Measurements from ENCODE around the gene PTPRA. TPM values are rescaled to one million over a fixed set of nuclear protein-coding genes. Genes with fewer than 3 reads are reported as not detected.

The PTPRA gene
- total and polyA plus RNA-seq, 9 of the 15 experiments (the other 6 are each of a cell fraction or from before 2014, with no cell fraction given): 3.4 to 80.5 (median 28.0) TPM

DNA sequence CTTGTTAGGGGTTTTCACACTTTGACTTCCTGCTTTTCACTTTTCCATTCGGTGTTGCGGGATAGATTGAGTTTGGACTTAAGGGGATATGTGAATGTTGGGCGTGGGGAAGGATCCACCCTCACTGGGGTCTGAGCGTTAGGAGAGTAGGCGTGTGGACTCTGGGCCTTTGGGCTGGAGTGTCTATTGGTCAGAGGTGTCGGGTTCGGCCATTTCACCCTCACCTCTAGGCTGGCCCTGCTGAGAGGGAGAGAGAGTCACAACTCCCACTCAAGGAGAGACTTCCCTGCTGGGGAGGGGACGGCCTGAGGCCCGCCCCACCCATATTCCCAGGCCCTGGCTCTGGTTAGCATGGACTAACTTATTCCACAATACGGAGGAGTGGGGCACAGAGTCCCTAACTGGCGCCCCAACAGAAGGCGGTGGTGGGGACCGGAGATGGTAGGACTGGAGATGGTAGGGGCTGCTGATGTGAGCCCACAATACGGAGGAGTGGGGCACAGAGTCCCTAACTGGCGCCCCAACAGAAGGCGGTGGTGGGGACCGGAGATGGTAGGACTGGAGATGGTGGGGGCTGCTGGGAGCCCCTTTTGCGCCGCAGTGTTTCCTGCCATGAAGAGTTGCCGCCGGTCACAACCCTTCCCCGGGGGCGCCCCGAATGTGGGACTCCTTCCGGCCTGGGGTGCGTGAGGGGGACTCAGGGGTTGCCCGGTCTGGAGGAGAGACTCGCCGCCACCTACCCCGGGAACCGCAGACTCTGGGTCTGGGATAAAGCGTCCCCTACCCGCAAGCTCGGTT, 1.4 kb upstream of the PTPRA start:
- ATAC-seq: peak; percentile 36
- H4K20me1 ChIP-seq (replicated peaks; ENCODE audit: control insufficient read depth, insufficient read depth, low read length): peaks cover 5% of the 10 kb centered on the region; the same call in 1 of the 2 replicates
- H3K27ac ChIP-seq (ENCODE audit: extremely low read depth, low read depth, low read length): peak overlapping the region; percentile 95
- DNase-seq (ENCODE audit: extremely low read depth in 1 of 4, low spot score in 3 of 4): peak; percentile 33 to 64 (median 50)
- H3K9me1 ChIP-seq (ENCODE audit: control insufficient read depth, insufficient read depth, low read length): no peaks in the 10 kb centered on the region
- intact Hi-C loops (cut with micrococcal nuclease) (loop anchor here (5.0 kb wide), 1 partner anchor 130 kb away; no protein-coding TSS in a partner anchor), in situ Hi-C loops (cut with MboI) (no loop called here)
- H3K9me3 ChIP-seq (replicated peaks; ENCODE audit: control insufficient read depth, insufficient read depth, low read depth, low read length): no peaks in the 10 kb centered on the region
- H3K36me3 ChIP-seq (ENCODE audit: control insufficient read depth, insufficient read depth, low read length): peaks cover 14% of the 10 kb centered on the region; the same call in 2 of the 3 replicates
- BruUV-seq (replicated peaks): no TSS peak
- 36% methylated on average over 21 of the region's 34 CpGs for WGBS (ENCODE audit: insufficient coverage, low coverage, missing lambda C conversion rate)
- H3K4me1 ChIP-seq (replicated peaks in 1 of 2; ENCODE audit: control insufficient read depth in 2 of 2, insufficient read depth in 2 of 2, low read length in 2 of 2): peaks cover 32 to 33% of the 10 kb centered on the region in 2 experiments; a peak in 4 of 5 replicates
- peak overlapping the region; percentile 90 for H2AFZ ChIP-seq (ENCODE audit: low read depth, low read length)
- CTCF ChIA-PET (ENCODE audit: low intra/inter-chr PET ratio): interaction anchor here (0.6 kb wide), 1 partner anchor 129 kb away, joined by 3 read pairs; no protein-coding TSS in a partner anchor
- peaks cover 38% of the 10 kb centered on the region for H3K79me2 ChIP-seq (ENCODE audit: control insufficient read depth, insufficient read depth, low read length)
- peak overlapping the region; percentile 98 for H3K4me3 ChIP-seq
- H3K27me3 ChIP-seq (ENCODE audit: control insufficient read depth in 2 of 2, insufficient read depth in 2 of 2, low read length in 2 of 2): no peaks in the 10 kb centered on the region; a peak in 1 of 5 replicates
- peak overlapping the region; percentile 84 to 95 for H3K9ac ChIP-seq (ENCODE audit: insufficient read depth in 1 of 2, low read depth in 2 of 2, low read length in 2 of 2)
- POLR2A ChIA-PET: interaction anchor here (0.6 kb wide), 1 partner anchor 73 kb away, joined by 3 read pairs; no protein-coding TSS in a partner anchor
- H3K4me2 ChIP-seq (ENCODE audit: insufficient read depth, low read length): peak overlapping the region; percentile 94
- FAIRE-seq: no peak
- TF ChIP-seq ZNF75A (CRISPR knock-in tag; IDR thresholded peaks at IDR 0.05): peak; percentile 17; the same call in 1 of the 2 replicates
- TF ChIP-seq RBM25 (IDR thresholded peaks at IDR 0.05; ENCODE audit: low read depth, low read length, severe bottlenecking): no peak
- TF ChIP-seq, protein P1, sequence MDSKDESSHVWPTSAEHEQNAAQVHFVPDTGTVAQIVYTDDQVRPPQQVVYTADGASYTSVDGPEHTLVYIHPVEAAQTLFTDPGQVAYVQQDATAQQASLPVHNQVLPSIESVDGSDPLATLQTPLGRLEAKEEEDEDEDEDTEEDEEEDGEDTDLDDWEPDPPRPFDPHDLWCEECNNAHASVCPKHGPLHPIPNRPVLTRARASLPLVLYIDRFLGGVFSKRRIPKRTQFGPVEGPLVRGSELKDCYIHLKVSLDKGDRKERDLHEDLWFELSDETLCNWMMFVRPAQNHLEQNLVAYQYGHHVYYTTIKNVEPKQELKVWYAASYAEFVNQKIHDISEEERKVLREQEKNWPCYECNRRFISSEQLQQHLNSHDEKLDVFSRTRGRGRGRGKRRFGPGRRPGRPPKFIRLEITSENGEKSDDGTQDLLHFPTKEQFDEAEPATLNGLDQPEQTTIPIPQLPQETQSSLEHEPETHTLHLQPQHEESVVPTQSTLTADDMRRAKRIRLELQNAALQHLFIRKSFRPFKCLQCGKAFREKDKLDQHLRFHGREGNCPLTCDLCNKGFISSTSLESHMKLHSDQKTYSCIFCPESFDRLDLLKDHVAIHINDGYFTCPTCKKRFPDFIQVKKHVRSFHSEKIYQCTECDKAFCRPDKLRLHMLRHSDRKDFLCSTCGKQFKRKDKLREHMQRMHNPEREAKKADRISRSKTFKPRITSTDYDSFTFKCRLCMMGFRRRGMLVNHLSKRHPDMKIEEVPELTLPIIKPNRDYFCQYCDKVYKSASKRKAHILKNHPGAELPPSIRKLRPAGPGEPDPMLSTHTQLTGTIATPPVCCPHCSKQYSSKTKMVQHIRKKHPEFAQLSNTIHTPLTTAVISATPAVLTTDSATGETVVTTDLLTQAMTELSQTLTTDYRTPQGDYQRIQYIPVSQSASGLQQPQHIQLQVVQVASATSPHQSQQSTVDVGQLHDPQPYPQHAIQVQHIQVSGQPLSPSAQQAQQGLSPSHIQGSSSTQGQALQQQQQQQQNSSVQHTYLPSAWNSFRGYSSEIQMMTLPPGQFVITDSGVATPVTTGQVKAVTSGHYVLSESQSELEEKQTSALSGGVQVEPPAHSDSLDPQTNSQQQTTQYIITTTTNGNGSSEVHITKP (IDR thresholded peaks at IDR 0.05; ENCODE audit: partially characterized antibody): peak; percentile 35
- TF ChIP-seq ZNF175 (CRISPR knock-in tag; IDR thresholded peaks at IDR 0.05; ENCODE audit: low read depth): 0 out of 2 replicates have a peak, but pooled peaks have one; percentile 34
- TF ChIP-seq ZNF12 (CRISPR knock-in tag; IDR thresholded peaks at IDR 0.05): 0 out of 2 replicates have a peak, but pooled peaks have one; percentile 22
- no peak for TF ChIP-seq FUS (optimal IDR thresholded peaks at IDR 0.05; ENCODE audit: low read depth, low read length)
- no peak for TF ChIP-seq DDX20 (tag; IDR thresholded peaks at IDR 0.05; ENCODE audit: low read depth)
- 0 out of 4 replicates have a peak, but pooled peaks of 1 of the 2 experiments have one; percentile 37 for TF ChIP-seq HDAC1 (IDR thresholded peaks at IDR 0.05)
- TF ChIP-seq XRCC5 (IDR thresholded peaks at IDR 0.05; ENCODE audit: low read depth, low read length): no peak
- peak; percentile 0 for TF ChIP-seq TAF9B (IDR thresholded peaks at IDR 0.05; ENCODE audit: partially characterized antibody)
- TF ChIP-seq ARHGAP35 (IDR thresholded peaks at IDR 0.05; ENCODE audit: partially characterized antibody): peak; percentile 34
- TF ChIP-seq EP400 (IDR thresholded peaks at IDR 0.05): peak; percentile 21; the same call in 1 of the 2 replicates
- TF ChIP-seq RHOXF2B (CRISPR knock-in tag; conservative IDR thresholded peaks at IDR 0.05): no peak
- TF ChIP-seq CSDE1 (IDR thresholded peaks at IDR 0.05): no peak
- 0 out of 2 replicates have a peak, but pooled peaks have one; percentile 63 for TF ChIP-seq NFRKB (IDR thresholded peaks at IDR 0.05; ENCODE audit: low read depth)
- TF ChIP-seq SIRT6 (IDR thresholded peaks at IDR 0.05; ENCODE audit: low read depth, low read length): no peak
- 0 out of 2 replicates have a peak, but pooled peaks have one; percentile 25 for TF ChIP-seq SP1 (CRISPR knock-in tag; IDR thresholded peaks at IDR 0.05)
- TF ChIP-seq BRD4 (IDR thresholded peaks at IDR 0.05): no peak
- TF ChIP-seq HDGF (IDR thresholded peaks at IDR 0.05): no peak
- TF ChIP-seq EGR1 (conservative IDR thresholded peaks at IDR 0.05): peak; percentile 52

Measured in K562 (cell line).